MCF 10A (cell line): ENCODE data around the gene MRPL46. TPM values are rescaled to one million over a fixed set of nuclear protein-coding genes. Genes with fewer than 3 reads are reported as not detected.
A peak's percentile ranks its signal among the peaks of the same experiment; 100 is the strongest.

Experiments
- BruUV-seq: library from RNA; stranded (reverse); fragments of 400-500 nt; replicated peaks from 2 replicates; lab custom pipeline; 2021; lab: Mats Ljungman, UMichigan
- CTCF ChIA-PET: fragments of 300-600 bp; sonication (Branson Sonifier 250); formaldehyde crosslinking; extraction: SDS; loops from one replicate; lab custom pipeline; 2021; ENCODE audit warnings: antibody characterized with exemption, inconsistent platforms; lab: Yijun Ruan, JAX
- POLR2A ChIA-PET: fragments of 300-600, 350-650 bp; sonication (Branson Sonifier 250); formaldehyde crosslinking; extraction: SDS; loops from one replicate; lab custom pipeline; 2020; ENCODE audit warnings: antibody characterized with exemption, inconsistent platforms; lab: Yijun Ruan, JAX
- DNase-seq: peaks from one replicate; pipeline ENCODE4 v3.0.0-alpha.2; 2018; ENCODE audit not compliant: unreplicated experiment
- H3K27ac Mint-ChIP-seq: one replicate; pipeline ENCODE4 v1.8.0; 2022; ENCODE audit warnings: mild to moderate bottlenecking, low read depth, mixed read lengths; ENCODE audit not compliant: unreplicated experiment
- H3K27me3 Mint-ChIP-seq: one replicate; pipeline ENCODE4 v1.8.0; 2022; ENCODE audit warnings: mixed read lengths; ENCODE audit not compliant: insufficient read depth, unreplicated experiment
- H3K36me3 Mint-ChIP-seq: one replicate; pipeline ENCODE4 v1.8.0; 2022; ENCODE audit warnings: mild to moderate bottlenecking, moderate library complexity, mixed read lengths; ENCODE audit not compliant: insufficient read depth, unreplicated experiment
- H3K4me1 Mint-ChIP-seq: one replicate; pipeline ENCODE4 v1.8.0; 2022; ENCODE audit warnings: mixed read lengths; ENCODE audit not compliant: insufficient read depth, unreplicated experiment
- H3K4me3 Mint-ChIP-seq: one replicate; pipeline ENCODE4 v1.8.0; 2022; ENCODE audit warnings: mild to moderate bottlenecking, moderate library complexity, mixed read lengths; ENCODE audit not compliant: unreplicated experiment
- H3K9me3 Mint-ChIP-seq: one replicate; pipeline ENCODE4 v1.8.0; 2022; ENCODE audit warnings: mixed read lengths; ENCODE audit not compliant: unreplicated experiment
- CTCF ChIP-seq: fragments of 200-600 bp; IDR thresholded peaks from one replicate; pipeline ENCODE4 v1.8.0; 2022; ENCODE audit warnings: antibody characterized with exemption, mild to moderate bottlenecking; ENCODE audit not compliant: unreplicated experiment
- intact Hi-C: fragments of 100-400 bp; cut with micrococcal nuclease; formaldehyde crosslinking; loops from 2 replicates; pipeline ENCODE4 v1.14.1; 2022
- total RNA-seq: library from RNA; stranded (reverse); gene quantifications from 2 replicates; pipeline ENCODE4 v1.2.3, GENCODE V29; 2022

The MRPL46 gene
- total RNA-seq, 1 experiment from 2014 or later, result 23.2 TPM

- H3K9me3 Mint-ChIP-seq, result no peaks in the 10 kb centered on the region
- intact Hi-C loops, result loop anchor here (5.0 to 10.0 kb wide), 3 partner anchors 1413 to 1830 kb away; no protein-coding TSS in a partner anchor
- DNase-seq, result peak; percentile 73
- CTCF ChIA-PET, result interaction anchor here (0.5 to 4.3 kb wide), 19 partner anchors 9 to 1831 kb away, joined by 3 to 40 read pairs (median 3); partner anchors contain the start of genes MRPL46 and MRPS11
- TF ChIP-seq CTCF, result peak; percentile 58
- H3K4me3 Mint-ChIP-seq, result no peak overlapping the region
- peaks cover 16% of the 10 kb centered on the region for H3K36me3 Mint-ChIP-seq
- POLR2A ChIA-PET, result interaction anchor here (0.7 to 0.9 kb wide), 2 partner anchors 9 to 11 kb away, joined by 3 to 4 read pairs; no protein-coding TSS in a partner anchor
- no peak overlapping the region for H3K27ac Mint-ChIP-seq
- H3K4me1 Mint-ChIP-seq, result peaks cover 1% of the 10 kb centered on the region
- BruUV-seq, result no TSS peak
- H3K27me3 Mint-ChIP-seq, result no peaks in the 10 kb centered on the region
Measured at GRCh38 chr15:88454867-88455810, 12.0 kb downstream of the MRPL46 start.

- Mint-ChIP-seq H3K36me3 (peaks cover 7% of the 10 kb centered on the region), H3K4me1 (peaks cover 6% of the 10 kb centered on the region), H3K9me3 (no peaks in the 10 kb centered on the region), H3K27me3 (no peaks in the 10 kb centered on the region), H3K27ac (no peak overlapping the region), H3K4me3 (no peak overlapping the region)
- BruUV-seq, result no TSS peak
- intact Hi-C loops, result loop anchor here (5.0 to 10.0 kb wide), 3 partner anchors 1412 to 1829 kb away; no protein-coding TSS in a partner anchor
- no peak for DNase-seq
- no peak for TF ChIP-seq CTCF
- ChIA-PET CTCF (interaction anchor here (0.6 to 4.3 kb wide), 11 partner anchors 8 to 1830 kb away, joined by 3 to 40 read pairs (median 4); partner anchors contain the start of genes MRPL46 and MRPS11), POLR2A (interaction anchor here (0.6 to 0.9 kb wide), 2 partner anchors 10 to 15 kb away, joined by 3 to 4 read pairs; no protein-coding TSS in a partner anchor)
Measured at GRCh38 chr15:88454236-88454635, 13.0 kb downstream of the MRPL46 start.

GRCh38 chr15:88453651-88454050 is 13.5 kb downstream of the MRPL46 start:
- intact Hi-C loops, result loop anchor here (5.0 to 10.0 kb wide), 3 partner anchors 1411 to 1829 kb away; no protein-coding TSS in a partner anchor

More at GRCh38 chr15:88453651-88454050, 13.5 kb downstream of the MRPL46 start:
- H3K36me3 Mint-ChIP-seq, result peaks cover under 1% of the 10 kb centered on the region
- peaks cover 6% of the 10 kb centered on the region for H3K4me1 Mint-ChIP-seq
- no peaks in the 10 kb centered on the region for H3K27me3 Mint-ChIP-seq
- CTCF ChIA-PET, result interaction anchor here (3.7 to 4.3 kb wide), 2 partner anchors 12 to 206 kb away, joined by 24 to 40 read pairs; partner anchors contain the start of genes MRPL46 and MRPS11
- H3K27ac Mint-ChIP-seq, result no peak overlapping the region
- no peak overlapping the region for H3K4me3 Mint-ChIP-seq
- no TSS peak for BruUV-seq
- no peak for DNase-seq
- no peaks in the 10 kb centered on the region for H3K9me3 Mint-ChIP-seq
- POLR2A ChIA-PET, result interaction anchor here (0.6 kb wide), 1 partner anchor 16 kb away, joined by 3 read pairs; no protein-coding TSS in a partner anchor
- no peak for TF ChIP-seq CTCF
